ENCODE data around the gene CENPN. TPM values are rescaled to one million over a fixed set of nuclear protein-coding genes. Genes with fewer than 3 reads are reported as not detected.
A peak's percentile ranks its signal among the peaks of the same experiment; 100 is the strongest.

The CENPN gene
- total RNA-seq, 1 donor from 2014 or later = 19.6 TPM

- peak; percentile 42 for DNase-seq (ENCODE audit: extremely low read depth, low read depth, low spot score)
These were observed 69.6 kb downstream of the CENPN start for GRCh38 chr16:81076566-81077075.

- DNase-seq (ENCODE audit: extremely low read depth, low read depth, low spot score) = peak; percentile 47
These were observed 70.3 kb downstream of the CENPN start, which contains the start of gene C16orf46 for GRCh38 chr16:81077076-81077940. Gene C16orf46, minus strand, starts transcription at chr16:81077238. Its CDS starts 13,283 bp downstream, at chr16:81063955.

- DNase-seq (ENCODE audit: extremely low read depth, low read depth, low spot score) = no peak
These were observed 73.2 kb downstream of the CENPN start for GRCh38 chr16:81080233-81080632.

- no peak for DNase-seq (ENCODE audit: extremely low read depth, low read depth, low spot score)
These were observed 74.0 kb downstream of the CENPN start for GRCh38 chr16:81081014-81081413.

Other genes with a start within 250 kb of the CENPN start
- gene CDYL2, start 202.6 kb upstream of the CENPN start, total RNA-seq = 34.1 and 39.7 TPM in 2 replicates
- gene CMC2, start 329 bp upstream of the CENPN start, total RNA-seq = 51.9 and 56.7 TPM in 2 replicates
- gene ATMIN, start 28.6 kb downstream of the CENPN start, total RNA-seq = 29.6 and 30.3 TPM in 2 replicates
- 0.58 TPM in 1 of 2 replicates, not detected in the other for gene C16orf46, start 70.0 kb downstream of the CENPN start, total RNA-seq
- gene GCSH, start 89.2 kb downstream of the CENPN start, total RNA-seq = 17.2 and 23.1 TPM in 2 replicates
- not detected in 2 replicates for gene BCO1, start 231.5 kb downstream of the CENPN start, total RNA-seq